ENCODE results near the gene PTER. TPM values are rescaled to one million over a fixed set of nuclear protein-coding genes. Genes with fewer than 3 reads are reported as not detected.

PTER gene, protein sequence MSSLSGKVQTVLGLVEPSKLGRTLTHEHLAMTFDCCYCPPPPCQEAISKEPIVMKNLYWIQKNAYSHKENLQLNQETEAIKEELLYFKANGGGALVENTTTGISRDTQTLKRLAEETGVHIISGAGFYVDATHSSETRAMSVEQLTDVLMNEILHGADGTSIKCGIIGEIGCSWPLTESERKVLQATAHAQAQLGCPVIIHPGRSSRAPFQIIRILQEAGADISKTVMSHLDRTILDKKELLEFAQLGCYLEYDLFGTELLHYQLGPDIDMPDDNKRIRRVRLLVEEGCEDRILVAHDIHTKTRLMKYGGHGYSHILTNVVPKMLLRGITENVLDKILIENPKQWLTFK
- total RNA-seq (2022) (30.1 and 33.1 TPM in 2 replicates), Bru-seq, nascent RNA (percentile 88 among the genes with signal in this experiment), BruChase-seq, experiment 1, labeled RNA remaining after a 6-hour chase (percentile 80 among the genes with signal in this experiment), BruChase-seq, experiment 2, labeled RNA remaining after a 2-hour chase (percentile 77 among the genes with signal in this experiment)
- long read RNA-seq, transcript PTER-202 (6 exons, 3,777 nt) = minor isoform, 8 of 51 reads
- long read RNA-seq, transcript PTER-205 (5 exons, 1,203 nt) = major isoform, 17 of 51 reads
- long read RNA-seq, partial matches to known transcripts = 5 of 51 reads
- long read RNA-seq, other reads (novel, unspliced or antisense) = 18 of 51 reads

DNA sequence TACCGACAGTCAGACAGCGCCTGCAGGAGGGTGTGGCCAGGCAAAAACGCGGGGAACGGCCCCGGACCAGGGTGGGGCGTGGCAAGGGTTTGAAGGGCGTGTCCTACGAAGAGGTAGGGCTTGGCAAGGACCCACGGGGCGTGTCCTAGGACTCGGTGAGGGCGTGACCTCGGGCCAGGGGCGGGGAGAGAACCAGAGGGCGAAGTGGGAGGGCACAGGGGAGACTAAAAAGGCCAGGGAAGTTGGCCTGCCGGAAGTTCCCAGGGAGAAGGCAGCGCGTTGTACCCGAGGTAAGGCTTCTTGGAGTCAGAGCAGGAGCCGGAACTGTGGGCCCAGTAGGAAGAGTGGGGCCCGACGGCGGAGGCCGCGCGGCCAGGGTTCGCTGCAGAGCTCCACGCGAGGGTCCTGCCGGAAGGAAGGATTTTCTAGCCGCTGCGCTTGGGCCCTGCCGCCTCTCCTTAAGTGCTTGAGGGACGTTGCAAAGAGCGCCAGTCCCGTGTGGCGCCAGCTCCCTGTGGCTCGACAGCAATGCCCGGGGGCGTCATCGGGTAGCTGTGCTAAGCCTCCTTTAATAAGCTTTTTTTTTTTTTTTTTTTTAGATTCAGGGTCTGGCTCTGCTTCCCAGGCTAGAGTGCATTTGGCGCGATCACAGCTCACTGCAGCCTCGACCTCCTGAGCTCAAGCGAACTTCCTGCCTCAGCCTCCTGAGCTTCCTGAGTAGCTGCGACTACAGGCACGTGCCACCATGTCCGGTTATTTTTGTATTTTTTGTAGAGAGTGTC, at the start of gene PTER:
Gene PTER, plus strand, starts transcription at position 253 of the 782 bp plus-strand sequence. CDS start 47,375 bp downstream, outside the sequence.
- Mint-ChIP-seq H3K27me3 (ENCODE audit: unreplicated experiment) (no peaks in the 10 kb centered on the region), H3K36me3 (ENCODE audit: insufficient read depth, unreplicated experiment) (peaks cover 41% of the 10 kb centered on the region), H3K27ac (ENCODE audit: unreplicated experiment) (peak within 1 kb of the TSS; percentile 88), H3K4me3 (ENCODE audit: low read depth, unreplicated experiment) (peak within 1 kb of the TSS; percentile 77), H3K9me3 (ENCODE audit: low read depth, unreplicated experiment) (no peaks in the 10 kb centered on the region), H3K4me1 (ENCODE audit: low read depth, unreplicated experiment) (peaks cover 21% of the 10 kb centered on the region)
- intact Hi-C loops (cut with micrococcal nuclease; ENCODE audit: unreplicated experiment) = loop anchor here (10.0 kb wide), 1 partner anchor 52 kb away; no protein-coding TSS in a partner anchor
- no TSS peak for BruUV-seq (replicated peaks)
- TF ChIP-seq, protein P1, sequence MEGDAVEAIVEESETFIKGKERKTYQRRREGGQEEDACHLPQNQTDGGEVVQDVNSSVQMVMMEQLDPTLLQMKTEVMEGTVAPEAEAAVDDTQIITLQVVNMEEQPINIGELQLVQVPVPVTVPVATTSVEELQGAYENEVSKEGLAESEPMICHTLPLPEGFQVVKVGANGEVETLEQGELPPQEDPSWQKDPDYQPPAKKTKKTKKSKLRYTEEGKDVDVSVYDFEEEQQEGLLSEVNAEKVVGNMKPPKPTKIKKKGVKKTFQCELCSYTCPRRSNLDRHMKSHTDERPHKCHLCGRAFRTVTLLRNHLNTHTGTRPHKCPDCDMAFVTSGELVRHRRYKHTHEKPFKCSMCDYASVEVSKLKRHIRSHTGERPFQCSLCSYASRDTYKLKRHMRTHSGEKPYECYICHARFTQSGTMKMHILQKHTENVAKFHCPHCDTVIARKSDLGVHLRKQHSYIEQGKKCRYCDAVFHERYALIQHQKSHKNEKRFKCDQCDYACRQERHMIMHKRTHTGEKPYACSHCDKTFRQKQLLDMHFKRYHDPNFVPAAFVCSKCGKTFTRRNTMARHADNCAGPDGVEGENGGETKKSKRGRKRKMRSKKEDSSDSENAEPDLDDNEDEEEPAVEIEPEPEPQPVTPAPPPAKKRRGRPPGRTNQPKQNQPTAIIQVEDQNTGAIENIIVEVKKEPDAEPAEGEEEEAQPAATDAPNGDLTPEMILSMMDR (IDR thresholded peaks at IDR 0.05; ENCODE audit: unreplicated experiment) = no peak
- peak; percentile 98 for DNase-seq
- CTCF ChIA-PET = interaction anchor here (0.7 kb wide), 1 partner anchor 24 kb away, joined by 3 read pairs; no protein-coding TSS in a partner anchor

DNA sequence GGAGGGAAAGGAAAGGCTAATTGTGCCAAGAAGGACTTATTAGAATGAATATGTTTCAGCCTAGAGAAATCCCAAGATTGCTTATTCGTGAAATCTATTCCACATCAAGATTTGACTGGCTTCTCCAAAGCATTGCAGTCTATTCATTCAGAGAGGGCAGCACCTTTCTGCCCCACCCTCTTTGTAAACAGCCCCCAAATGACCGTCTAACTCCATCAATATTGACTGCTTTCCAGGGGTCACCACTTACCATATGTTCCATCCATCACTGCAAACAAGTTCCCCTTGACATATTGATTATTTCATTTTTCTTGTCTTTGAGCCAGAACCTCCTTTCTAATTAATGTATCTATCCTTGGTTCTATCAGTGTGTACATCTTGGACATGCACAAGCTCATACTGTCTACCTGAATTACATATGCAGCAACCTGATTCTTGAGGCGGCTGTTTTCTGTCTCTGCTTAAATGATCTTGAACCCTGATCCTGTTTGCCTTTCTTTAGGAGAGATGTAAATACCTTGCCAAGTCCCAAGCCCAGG, 44.2 kb upstream of the PTER start:
- Mint-ChIP-seq H3K36me3 (ENCODE audit: insufficient read depth, unreplicated experiment) (no peaks in the 10 kb centered on the region), H3K27me3 (ENCODE audit: unreplicated experiment) (peaks cover 16% of the 10 kb centered on the region), H3K4me1 (ENCODE audit: low read depth, unreplicated experiment) (no peaks in the 10 kb centered on the region), H3K4me3 (ENCODE audit: low read depth, unreplicated experiment) (no peak overlapping the region), H3K9me3 (ENCODE audit: low read depth, unreplicated experiment) (no peaks in the 10 kb centered on the region), H3K27ac (ENCODE audit: unreplicated experiment) (no peak overlapping the region)
- DNase-seq = no peak
- intact Hi-C loops (cut with micrococcal nuclease; ENCODE audit: unreplicated experiment) = no loop called here
- BruUV-seq (replicated peaks) = no TSS peak
- CTCF ChIA-PET = interaction anchor here (0.6 kb wide), 1 partner anchor 16 kb away, joined by 8 read pairs; no protein-coding TSS in a partner anchor
- TF ChIP-seq, protein P1 (IDR thresholded peaks at IDR 0.05; ENCODE audit: unreplicated experiment) = no peak

DNA sequence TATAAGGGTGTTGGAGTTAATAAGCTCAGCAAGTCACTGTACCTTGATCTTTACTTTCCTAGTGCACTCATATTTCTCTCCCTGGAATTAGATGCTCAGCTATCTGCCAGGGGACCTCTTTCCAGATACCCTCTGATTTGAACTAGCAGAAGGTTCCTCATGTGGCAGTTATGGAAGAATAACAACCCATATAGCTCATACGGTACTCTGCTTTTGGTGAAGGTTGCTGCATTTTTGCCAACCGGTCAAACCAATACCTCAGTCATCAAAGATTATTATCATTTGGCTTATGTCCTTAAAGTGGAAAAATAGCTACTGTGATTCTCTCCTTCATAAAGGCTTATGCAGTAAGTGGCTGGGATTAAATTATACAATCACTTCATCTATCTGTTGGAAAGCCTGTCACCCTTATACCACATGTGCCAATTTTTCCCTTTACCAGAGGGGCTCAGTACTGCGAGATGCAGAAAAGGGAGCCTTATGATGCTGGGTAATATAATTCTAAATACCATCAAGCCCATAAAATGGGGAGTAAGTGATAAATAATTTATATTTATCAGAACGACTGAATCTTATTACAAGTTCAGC, 43.4 kb upstream of the PTER start:
- H3K4me1 Mint-ChIP-seq (ENCODE audit: low read depth, unreplicated experiment) = no peaks in the 10 kb centered on the region
- no TSS peak for BruUV-seq (replicated peaks)
- H3K27ac Mint-ChIP-seq (ENCODE audit: unreplicated experiment) = no peak overlapping the region
- DNase-seq = no peak
- CTCF ChIA-PET = interaction anchor here (0.6 kb wide), 1 partner anchor 16 kb away, joined by 8 read pairs; no protein-coding TSS in a partner anchor
- H3K36me3 Mint-ChIP-seq (ENCODE audit: insufficient read depth, unreplicated experiment) = no peaks in the 10 kb centered on the region
- H3K9me3 Mint-ChIP-seq (ENCODE audit: low read depth, unreplicated experiment) = no peaks in the 10 kb centered on the region
- intact Hi-C loops (cut with micrococcal nuclease; ENCODE audit: unreplicated experiment) = no loop called here
- peaks cover 16% of the 10 kb centered on the region for H3K27me3 Mint-ChIP-seq (ENCODE audit: unreplicated experiment)
- TF ChIP-seq, protein P1 (IDR thresholded peaks at IDR 0.05; ENCODE audit: unreplicated experiment) = no peak
- H3K4me3 Mint-ChIP-seq (ENCODE audit: low read depth, unreplicated experiment) = no peak overlapping the region

Data from Calu3 (cell line).